Loucy (cell line): Measurements from ENCODE around the gene NDUFB8.

Experiments used
- EZH2phosphoT487 ChIP-seq: fragments of 200-600 bp; IDR thresholded peaks from 2 replicates; pipeline ENCODE4 v1.6.1; 2018; ENCODE audit warnings: antibody characterized with exemption, mild to moderate bottlenecking, moderate library complexity, borderline replicate concordance
- TF ChIP-seq, protein P1 (sequence below): fragments of 200-600 bp; sonication (generic); conservative IDR thresholded peaks from 2 replicates; pipeline ENCODE4 v1.5.1; 2014; ENCODE audit warnings: mild to moderate bottlenecking, antibody characterized with exemption, low read length

DNA sequence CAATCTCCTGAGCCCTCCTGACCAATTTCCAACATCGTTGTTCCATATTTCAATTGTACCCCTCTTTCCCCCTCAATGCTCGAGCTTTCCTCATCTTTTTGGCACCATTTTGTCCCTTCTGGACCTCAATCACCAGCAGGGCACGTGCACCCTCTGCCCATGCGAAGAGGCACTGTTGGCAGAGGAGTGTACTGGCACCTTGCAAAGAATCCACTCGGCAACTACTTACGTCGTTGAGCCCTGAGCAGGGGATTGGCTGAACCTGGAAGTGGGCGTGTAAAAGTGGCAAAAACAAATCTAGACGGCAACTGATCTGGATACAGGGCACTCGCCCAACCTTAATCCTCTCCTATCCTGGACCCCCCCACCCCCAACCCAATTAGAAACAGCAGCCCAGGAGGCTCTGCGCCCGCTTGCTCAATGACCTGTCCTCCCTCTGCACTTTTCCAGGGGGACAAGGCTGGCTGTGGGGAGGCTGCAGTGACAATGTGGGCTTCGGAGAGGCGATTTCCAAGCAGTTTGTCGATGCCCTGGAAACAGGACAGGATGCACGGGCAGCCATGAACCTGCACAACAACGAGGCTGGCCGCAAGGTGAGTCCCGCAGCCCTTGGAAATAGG, 48.1 kb downstream of the NDUFB8 start:
- TF ChIP-seq, protein P1, sequence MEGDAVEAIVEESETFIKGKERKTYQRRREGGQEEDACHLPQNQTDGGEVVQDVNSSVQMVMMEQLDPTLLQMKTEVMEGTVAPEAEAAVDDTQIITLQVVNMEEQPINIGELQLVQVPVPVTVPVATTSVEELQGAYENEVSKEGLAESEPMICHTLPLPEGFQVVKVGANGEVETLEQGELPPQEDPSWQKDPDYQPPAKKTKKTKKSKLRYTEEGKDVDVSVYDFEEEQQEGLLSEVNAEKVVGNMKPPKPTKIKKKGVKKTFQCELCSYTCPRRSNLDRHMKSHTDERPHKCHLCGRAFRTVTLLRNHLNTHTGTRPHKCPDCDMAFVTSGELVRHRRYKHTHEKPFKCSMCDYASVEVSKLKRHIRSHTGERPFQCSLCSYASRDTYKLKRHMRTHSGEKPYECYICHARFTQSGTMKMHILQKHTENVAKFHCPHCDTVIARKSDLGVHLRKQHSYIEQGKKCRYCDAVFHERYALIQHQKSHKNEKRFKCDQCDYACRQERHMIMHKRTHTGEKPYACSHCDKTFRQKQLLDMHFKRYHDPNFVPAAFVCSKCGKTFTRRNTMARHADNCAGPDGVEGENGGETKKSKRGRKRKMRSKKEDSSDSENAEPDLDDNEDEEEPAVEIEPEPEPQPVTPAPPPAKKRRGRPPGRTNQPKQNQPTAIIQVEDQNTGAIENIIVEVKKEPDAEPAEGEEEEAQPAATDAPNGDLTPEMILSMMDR, result 0 out of 2 replicates have a peak, but pooled peaks have one; percentile 16
- TF ChIP-seq EZH2phosphoT487, result no peak
